Neural cell (in vitro differentiated cells): ENCODE results near the gene PRKG1.

Experiments
- CTCF ChIP-seq: fragments of 450-650 bp; IDR thresholded peaks from 2 replicates; pipeline ENCODE4 v1.5.1; 2014; ENCODE audit warnings: antibody characterized with exemption, mild to moderate bottlenecking, moderate library complexity; ENCODE audit not compliant: poor library complexity, severe bottlenecking
- EP300 ChIP-seq: fragments of 450-650 bp; conservative IDR thresholded peaks from 2 replicates; pipeline ENCODE4 v1.6.1; 2014; ENCODE audit warnings: antibody characterized with exemption, mild to moderate bottlenecking, moderate library complexity; ENCODE audit not compliant: poor library complexity, severe bottlenecking
- EZH2 ChIP-seq: fragments of 200-600, 300-800 bp; shearing (Covaris generic), sonication (generic); IDR thresholded peaks from 2 replicates; pipeline ENCODE4 v1.6.1; 2014; ENCODE audit warnings: antibody characterized with exemption, low read length, borderline replicate concordance, mild to moderate bottlenecking; ENCODE audit not compliant: insufficient read depth, poor library complexity, severe bottlenecking
- MXI1 ChIP-seq: fragments of 450-650 bp; conservative IDR thresholded peaks from 2 replicates; pipeline ENCODE4 v1.6.1; 2014; ENCODE audit warnings: antibody characterized with exemption, mild to moderate bottlenecking; ENCODE audit not compliant: poor library complexity, severe bottlenecking
- POLR2AphosphoS5 ChIP-seq: IDR thresholded peaks from 2 replicates; pipeline ENCODE4 v1.6.1; 2012
- RAD21 ChIP-seq: fragments of 450-650 bp; conservative IDR thresholded peaks from 2 replicates; pipeline ENCODE4 v1.6.1; 2014; ENCODE audit warnings: antibody characterized with exemption, mild to moderate bottlenecking, moderate library complexity
- REST ChIP-seq: IDR thresholded peaks from 2 replicates; pipeline ENCODE4 v1.6.1; 2012; ENCODE audit warnings: borderline replicate concordance
- SMC3 ChIP-seq: fragments of 450-650 bp; conservative IDR thresholded peaks from 2 replicates; pipeline ENCODE4 v1.6.1; 2014; ENCODE audit warnings: antibody characterized with exemption, mild to moderate bottlenecking, moderate library complexity; ENCODE audit not compliant: poor library complexity
- TAF1 ChIP-seq: IDR thresholded peaks from 2 replicates; pipeline ENCODE4 v1.6.1; 2012; ENCODE audit warnings: low read depth

- no peak for TF ChIP-seq CTCF
- TF ChIP-seq TAF1: no peak
- TF ChIP-seq EZH2: no peak
- no peak for TF ChIP-seq EP300
- TF ChIP-seq POLR2AphosphoS5: no peak
- TF ChIP-seq REST: no peak
- TF ChIP-seq MXI1: no peak
- TF ChIP-seq RAD21: no peak
- TF ChIP-seq SMC3: no peak
Measured at GRCh38 chr10:51206500-51206899, 132.2 kb downstream of the PRKG1 start.
